ENCODE results near the gene AKR1C1. TPM values are rescaled to one million over a fixed set of nuclear protein-coding genes. Genes with fewer than 3 reads are reported as not detected.
"Not testable (repeated sequence)": the region's sequence is repeated elsewhere in the genome, so short reads cannot be mapped to it uniquely, and the experiment has no call there.

Gene AKR1C1
- total RNA-seq, 2 experiments from 2014 or later: 0.89 to 1.1 TPM

- not testable (repeated sequence) for H3K4me3 Mint-ChIP-seq, DNase-seq
Measured at GRCh38 chr10:5004030-5004385, 40.8 kb downstream of the AKR1C1 start.

GRCh38 chr10:5004501-5004900 is 41.3 kb downstream of the AKR1C1 start:
- CTCF ChIA-PET; H3K27me3 Mint-ChIP-seq; POLR2A ChIA-PET; H3K27ac Mint-ChIP-seq; H3K9me3 Mint-ChIP-seq; DNase-seq; H3K4me3 Mint-ChIP-seq; H3K4me1 Mint-ChIP-seq; H3K36me3 Mint-ChIP-seq (ENCODE audit: low read depth): not testable (repeated sequence)

More at GRCh38 chr10:5004030-5004385, 40.8 kb downstream of the AKR1C1 start:
- POLR2A ChIA-PET; H3K27me3 Mint-ChIP-seq; H3K36me3 Mint-ChIP-seq (ENCODE audit: low read depth); CTCF ChIA-PET; H3K9me3 Mint-ChIP-seq; H3K4me1 Mint-ChIP-seq; H3K27ac Mint-ChIP-seq: not testable (repeated sequence)

- DNase-seq; H3K9me3 Mint-ChIP-seq; POLR2A ChIA-PET; CTCF ChIA-PET; H3K4me1 Mint-ChIP-seq; H3K4me3 Mint-ChIP-seq; H3K36me3 Mint-ChIP-seq (ENCODE audit: low read depth); H3K27me3 Mint-ChIP-seq; H3K27ac Mint-ChIP-seq: not testable (repeated sequence)
Measured at GRCh38 chr10:5008857-5009548, 45.8 kb downstream of the AKR1C1 start.

GRCh38 chr10:5010043-5010442 is 46.8 kb downstream of the AKR1C1 start:
- H3K4me1 Mint-ChIP-seq; DNase-seq; H3K27me3 Mint-ChIP-seq; H3K36me3 Mint-ChIP-seq (ENCODE audit: low read depth); H3K4me3 Mint-ChIP-seq; H3K9me3 Mint-ChIP-seq; POLR2A ChIA-PET; H3K27ac Mint-ChIP-seq: not testable (repeated sequence)
- CTCF ChIA-PET: interaction anchor here (0.8 kb wide), 1 partner anchor 99 kb away, joined by 4 read pairs; no protein-coding TSS in a partner anchor

- H3K36me3 Mint-ChIP-seq (ENCODE audit: low read depth); H3K9me3 Mint-ChIP-seq; POLR2A ChIA-PET; CTCF ChIA-PET; DNase-seq; H3K27ac Mint-ChIP-seq; H3K27me3 Mint-ChIP-seq; H3K4me1 Mint-ChIP-seq; H3K4me3 Mint-ChIP-seq: not testable (repeated sequence)
Measured at GRCh38 chr10:5011392-5011791, 48.2 kb downstream of the AKR1C1 start.

- no peaks in the 10 kb centered on the region for H3K4me1 Mint-ChIP-seq
- no peaks in the 10 kb centered on the region for H3K36me3 Mint-ChIP-seq (ENCODE audit: low read depth)
- no peak overlapping the region for H3K27ac Mint-ChIP-seq
- no peak for DNase-seq
- ChIA-PET CTCF (no interaction called here), POLR2A (no interaction called here)
- H3K4me3 Mint-ChIP-seq: no peak overlapping the region
- no peaks in the 10 kb centered on the region for H3K9me3 Mint-ChIP-seq
- H3K27me3 Mint-ChIP-seq: peaks cover 4% of the 10 kb centered on the region
Measured at GRCh38 chr10:5012595-5012994, 49.4 kb downstream of the AKR1C1 start.

GRCh38 chr10:5013385-5013784 is 50.2 kb downstream of the AKR1C1 start:
- Mint-ChIP-seq H3K4me1 (no peaks in the 10 kb centered on the region), H3K27ac (no peak overlapping the region), H3K36me3 (ENCODE audit: low read depth) (no peaks in the 10 kb centered on the region), H3K27me3 (peaks cover 4% of the 10 kb centered on the region), H3K4me3 (no peak overlapping the region), H3K9me3 (no peaks in the 10 kb centered on the region)
- ChIA-PET POLR2A (no interaction called here), CTCF (no interaction called here)
- no peak for DNase-seq

- H3K27ac Mint-ChIP-seq; CTCF ChIA-PET; H3K36me3 Mint-ChIP-seq (ENCODE audit: low read depth); H3K9me3 Mint-ChIP-seq; DNase-seq; H3K27me3 Mint-ChIP-seq; H3K4me3 Mint-ChIP-seq; POLR2A ChIA-PET; H3K4me1 Mint-ChIP-seq: not testable (repeated sequence)
Measured at GRCh38 chr10:5014200-5014910, 51.1 kb downstream of the AKR1C1 start.

- Mint-ChIP-seq H3K27ac (no peak overlapping the region), H3K9me3 (no peaks in the 10 kb centered on the region), H3K27me3 (peaks cover 4% of the 10 kb centered on the region), H3K4me3 (no peak overlapping the region), H3K36me3 (ENCODE audit: low read depth) (no peaks in the 10 kb centered on the region), H3K4me1 (no peaks in the 10 kb centered on the region)
- no peak for DNase-seq
- ChIA-PET POLR2A (no interaction called here), CTCF (no interaction called here)
Measured at GRCh38 chr10:5014936-5015335, 51.7 kb downstream of the AKR1C1 start.

GRCh38 chr10:5018134-5018533 is 54.9 kb downstream of the AKR1C1 start:
- Mint-ChIP-seq H3K9me3 (no peaks in the 10 kb centered on the region), H3K27ac (no peak overlapping the region), H3K4me3 (no peak overlapping the region), H3K27me3 (no peaks in the 10 kb centered on the region), H3K4me1 (no peaks in the 10 kb centered on the region), H3K36me3 (ENCODE audit: low read depth) (no peaks in the 10 kb centered on the region)
- ChIA-PET POLR2A (no interaction called here), CTCF (no interaction called here)
- DNase-seq: no peak

- POLR2A ChIA-PET; H3K27me3 Mint-ChIP-seq; H3K4me3 Mint-ChIP-seq; H3K27ac Mint-ChIP-seq; H3K4me1 Mint-ChIP-seq; DNase-seq; H3K36me3 Mint-ChIP-seq (ENCODE audit: low read depth); CTCF ChIA-PET; H3K9me3 Mint-ChIP-seq: not testable (repeated sequence)
Measured at GRCh38 chr10:5018671-5019277, 55.6 kb downstream of the AKR1C1 start.

GRCh38 chr10:5019770-5020612 is 56.8 kb downstream of the AKR1C1 start:
- H3K4me3 Mint-ChIP-seq; H3K36me3 Mint-ChIP-seq (ENCODE audit: low read depth); H3K9me3 Mint-ChIP-seq; POLR2A ChIA-PET; CTCF ChIA-PET; DNase-seq; H3K27ac Mint-ChIP-seq; H3K4me1 Mint-ChIP-seq; H3K27me3 Mint-ChIP-seq: not testable (repeated sequence)

GRCh38 chr10:5021624-5022290 is 58.5 kb downstream of the AKR1C1 start:
- H3K4me3 Mint-ChIP-seq; H3K4me1 Mint-ChIP-seq; CTCF ChIA-PET; POLR2A ChIA-PET; H3K27ac Mint-ChIP-seq; H3K9me3 Mint-ChIP-seq; DNase-seq; H3K27me3 Mint-ChIP-seq; H3K36me3 Mint-ChIP-seq (ENCODE audit: low read depth): not testable (repeated sequence)
